Placental epithelial cell (primary cell): ENCODE measurements around the gene PXMP4. TPM values are rescaled to one million over a fixed set of nuclear protein-coding genes. Genes with fewer than 3 reads are reported as not detected.

Experiments used
- total RNA-seq: library from RNA; depleted of rRNA; stranded (reverse); fragments of >200 nt; gene quantifications from 2 replicates; pipeline ENCODE4 v1.2.3, GENCODE V29; 2012

Gene PXMP4, protein sequence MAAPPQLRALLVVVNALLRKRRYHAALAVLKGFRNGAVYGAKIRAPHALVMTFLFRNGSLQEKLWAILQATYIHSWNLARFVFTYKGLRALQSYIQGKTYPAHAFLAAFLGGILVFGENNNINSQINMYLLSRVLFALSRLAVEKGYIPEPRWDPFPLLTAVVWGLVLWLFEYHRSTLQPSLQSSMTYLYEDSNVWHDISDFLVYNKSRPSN
- 5.9 and 11.0 TPM in 2 replicates for total RNA-seq

DNA sequence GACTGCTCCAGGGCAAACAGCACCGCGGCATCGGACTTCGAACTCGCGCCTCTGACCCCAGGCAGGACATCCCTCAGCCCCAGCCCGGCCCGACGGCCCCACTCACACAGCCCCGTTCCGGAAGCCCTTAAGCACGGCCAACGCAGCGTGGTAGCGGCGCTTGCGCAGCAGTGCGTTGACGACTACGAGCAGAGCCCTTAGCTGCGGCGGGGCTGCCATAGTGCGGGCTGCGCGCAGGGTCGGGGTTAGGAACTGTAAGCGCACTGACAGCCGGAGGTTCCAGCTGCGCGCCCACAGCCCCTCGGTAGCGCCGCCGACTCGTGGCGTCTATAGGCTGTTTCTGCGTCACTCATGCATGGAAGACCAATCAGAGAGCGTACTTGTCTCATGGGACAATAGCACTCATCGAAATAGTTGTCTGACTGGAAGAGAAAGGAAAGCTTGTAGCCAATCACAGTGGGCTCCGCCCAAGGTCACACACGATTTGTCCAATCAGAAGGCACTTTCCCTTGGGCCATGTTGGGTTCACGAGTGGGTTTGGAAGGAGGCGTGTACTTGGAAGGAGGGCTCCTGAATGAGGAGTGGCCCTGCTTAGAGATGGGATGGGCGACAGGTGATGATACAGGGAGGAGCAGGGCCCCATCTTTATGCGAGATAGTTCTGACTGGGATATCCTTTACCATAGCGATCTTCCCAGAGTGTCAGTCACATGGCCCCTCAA lies at the start of gene PXMP4:
Gene PXMP4 (minus strand): TSS at position 322 of the 721 bp plus-strand sequence. CDS start 103 bp downstream, at position 219.

DNA sequence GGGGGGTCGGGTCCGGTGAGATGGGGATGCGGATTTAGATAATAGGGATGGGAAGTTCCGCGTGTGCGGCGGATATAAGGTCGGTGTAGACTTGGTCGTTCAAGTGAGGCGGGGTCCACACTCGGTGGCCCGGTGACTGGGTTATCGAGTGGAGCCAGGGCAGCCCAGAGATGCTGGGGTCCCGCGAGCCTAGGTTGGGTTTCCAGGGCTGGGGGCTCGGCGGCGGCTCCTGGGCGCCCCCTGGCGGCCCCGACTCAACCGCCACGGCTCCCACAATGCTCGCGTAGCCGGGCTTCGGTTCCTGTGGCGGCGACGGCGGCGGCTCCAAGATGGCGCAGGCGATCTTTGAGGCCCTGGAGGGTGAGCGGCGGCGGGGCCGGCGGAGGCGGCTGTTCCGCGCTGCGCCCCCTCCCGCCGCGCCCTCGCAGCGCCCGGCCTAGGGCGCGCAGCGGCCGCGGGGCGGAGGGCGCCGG lies 11.6 kb upstream of the PXMP4 start, which contains the start of gene ZNF341:
Gene ZNF341 (plus strand): TSS at position 304 of the 473 bp plus-strand sequence. CDS start 26 bp downstream, at position 330.

DNA sequence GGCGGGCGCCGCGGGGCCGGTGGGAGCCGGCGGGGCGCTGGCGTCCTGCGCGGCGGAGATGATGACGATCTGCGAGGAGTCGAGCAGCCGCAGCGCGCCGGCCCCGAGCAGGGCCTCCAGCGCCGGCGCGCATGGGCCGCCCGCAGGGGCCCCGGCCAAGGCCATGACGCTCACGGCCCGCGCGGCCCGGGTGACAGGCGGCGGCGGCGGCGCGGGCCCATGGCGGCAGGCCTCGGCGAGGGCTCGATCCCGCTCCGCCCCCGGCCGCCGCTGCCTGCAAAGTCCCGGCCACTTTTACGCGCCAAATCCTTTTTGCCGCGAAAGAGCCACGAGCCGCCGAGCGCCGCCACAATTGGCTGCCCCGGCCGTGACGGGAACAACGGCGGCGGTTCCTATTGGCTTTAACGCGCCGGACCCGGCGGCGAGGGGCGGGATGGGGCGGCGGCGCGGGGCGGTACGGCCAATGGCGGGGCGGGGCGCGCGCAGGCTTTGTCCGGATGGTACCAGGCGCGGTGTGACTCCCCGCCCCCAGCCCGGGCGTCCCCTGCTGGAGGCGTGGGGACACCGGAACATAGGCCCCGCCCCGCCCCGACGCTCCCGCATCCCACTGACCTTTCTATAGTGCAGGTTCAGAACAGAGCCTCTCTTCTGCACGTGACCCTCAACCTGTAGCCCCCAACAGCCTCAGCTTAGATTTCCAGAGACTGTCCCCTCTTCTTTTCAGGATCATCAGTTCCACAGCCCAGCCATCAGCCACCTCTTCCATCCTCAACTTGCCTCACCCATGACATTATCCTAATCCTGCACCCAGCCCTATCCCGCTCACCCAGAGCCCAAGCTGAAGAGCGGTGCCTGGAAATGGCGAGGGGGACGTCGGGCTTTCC lies 33.8 kb downstream of the PXMP4 start, which contains the start of gene E2F1:
Gene E2F1 (minus strand): TSS at position 286 of the 884 bp plus-strand sequence. CDS start 121 bp downstream, at position 165.

GRCh38 chr20:33674294-33675135 lies 45.6 kb downstream of the PXMP4 start, which contains the start of gene NECAB3:
TSS of gene NECAB3 (minus strand) at chr20:33674428. CDS start at chr20:33674352, 76 bp downstream.

GRCh38 chr20:33666293-33667244 lies 53.5 kb downstream of the PXMP4 start, which contains the start of gene ACTL10:
TSS of gene ACTL10 (plus strand) at chr20:33666943. CDS start at chr20:33667498, 555 bp downstream.

DNA sequence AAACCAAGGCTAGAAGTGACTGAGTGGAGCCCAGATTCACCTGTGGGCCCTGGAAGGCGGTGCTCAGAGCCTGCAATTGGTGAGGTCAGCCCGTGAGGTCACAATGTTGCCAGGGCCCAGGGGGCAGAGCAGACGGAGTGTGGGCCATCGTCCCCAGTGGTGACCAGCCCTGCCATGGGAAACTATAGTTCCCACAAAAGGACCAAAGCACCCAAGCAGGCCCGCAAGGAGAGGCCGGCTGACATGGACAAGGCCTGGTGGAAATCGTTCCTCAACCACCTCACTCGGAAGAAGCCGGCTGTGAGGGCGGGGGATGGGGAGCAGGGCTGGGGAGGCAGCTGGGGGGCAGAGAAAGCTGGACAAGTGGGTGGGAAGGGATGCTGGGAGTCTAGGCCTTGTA lies 57.9 kb downstream of the PXMP4 start, which contains the start of gene C20orf144:
Gene C20orf144 (plus strand): TSS at position 156 of the 400 bp plus-strand sequence. CDS start 19 bp downstream, at position 175.

Other genes with a start within 250 kb of the PXMP4 start
- 9.1 and 15.3 TPM in 2 replicates for gene CBFA2T2, start 230.2 kb downstream of the PXMP4 start, total RNA-seq
- 0.33 and 0.39 TPM in 2 replicates for gene C20orf144, start 58.0 kb downstream of the PXMP4 start, total RNA-seq
- 6.0 and 7.1 TPM in 2 replicates for gene ACTL10, start 53.4 kb downstream of the PXMP4 start, total RNA-seq
- gene NECAB3, start 45.9 kb downstream of the PXMP4 start, total RNA-seq = 24.1 and 48.3 TPM in 2 replicates
- 4.7 and 5.6 TPM in 2 replicates for gene E2F1, start 33.9 kb downstream of the PXMP4 start, total RNA-seq
- gene ZNF341, start 11.7 kb upstream of the PXMP4 start, total RNA-seq = 2.5 and 3.5 TPM in 2 replicates
- 33.3 and 40.8 TPM in 2 replicates for gene CHMP4B, start 91.0 kb upstream of the PXMP4 start, total RNA-seq